ENCODE measurements around the gene TM4SF18. TPM values are rescaled to one million over a fixed set of nuclear protein-coding genes. Genes with fewer than 3 reads are reported as not detected.
A peak's percentile ranks its signal among the peaks of the same experiment; 100 is the strongest.

The TM4SF18 gene
- total RNA-seq, 1 experiment from 2014 or later: 0.34 TPM

GRCh38 chr3:149339931-149340309 is 6.5 kb upstream of the TM4SF18 start:
- ATAC-seq (peak; percentile 99), DNase-seq (ENCODE audit: low read depth, low spot score) (peak; percentile 93)
- Histone ChIP-seq H3K4me3 (replicated peaks in 1 of 2; ENCODE audit: low read depth in 1 of 2, low read length in 2 of 2) (peak overlapping the region; percentile 21 to 40), H3K27me3 (ENCODE audit: insufficient read depth, low read length) (no peaks in the 10 kb centered on the region), H3K9ac (ENCODE audit: low read length) (peak overlapping the region; percentile 52), H3K79me2 (ENCODE audit: insufficient read depth, low read length) (no peaks in the 10 kb centered on the region), H3K9me2 (ENCODE audit: insufficient read depth) (no peaks in the 10 kb centered on the region), H4K20me1 (ENCODE audit: insufficient read depth) (no peaks in the 10 kb centered on the region), H3K36me3 (ENCODE audit: control insufficient read depth in 1 of 2, insufficient read depth in 2 of 2, low read length in 2 of 2) (no peaks in the 10 kb centered on the region), H3K9me3 (ENCODE audit: control insufficient read depth in 1 of 2, insufficient read depth in 1 of 2, low read depth in 1 of 2, low read length in 2 of 2) (no peaks in the 10 kb centered on the region), H3K27ac (ENCODE audit: low read depth, low read length) (peak overlapping the region; percentile 70), H3K4me2 (ENCODE audit: low read length) (peak overlapping the region; percentile 74), H2AFZ (ENCODE audit: low read depth, low read length, poor library complexity, severe bottlenecking) (no peak overlapping the region), H3K4me1 (ENCODE audit: control insufficient read depth in 1 of 2, insufficient read depth in 2 of 2, low read length in 2 of 2) (peaks cover 13 to 54% of the 10 kb centered on the region in 2 experiments; a peak in 3 of 4 replicates)
- ChIA-PET RAD21 (ENCODE audit: low non-redundant PET in 1 of 2, low total read pairs in 2 of 2, uncharacterized antibody in 2 of 2, unreplicated experiment in 2 of 2) (no interaction called here), CTCF (no interaction called here), POLR2A (no interaction called here)
- BruUV-seq (replicated peaks): no TSS peak
- intact Hi-C loops (cut with micrococcal nuclease): no loop called here
- TF ChIP-seq YY1 (IDR thresholded peaks at IDR 0.05; ENCODE audit: extremely low read depth, insufficient replicate concordance, low read depth, low read length) (peak; percentile 60), CEBPB (IDR thresholded peaks at IDR 0.05; ENCODE audit: low read depth) (peak; percentile 72), ZNF274 (IDR thresholded peaks at IDR 0.05; ENCODE audit: low read depth, low read length) (no peak), POLR2AphosphoS5 (IDR thresholded peaks at IDR 0.05; ENCODE audit: low read depth, low read length) (peak; percentile 71; the same call in 1 of the 2 replicates), MAX (IDR thresholded peaks at IDR 0.05) (peak; percentile 64), POLR2A (IDR thresholded peaks at IDR 0.05; ENCODE audit: borderline replicate concordance, extremely low read depth, insufficient read depth, insufficient read length) (no peak), CTCF (IDR thresholded peaks at IDR 0.05 in 2 of 3, conservative IDR thresholded peaks at IDR 0.05 in 1 of 3; ENCODE audit: borderline replicate concordance in 1 of 3, insufficient read depth in 1 of 3, low read depth in 2 of 3, low read length in 2 of 3) (no peak), EZH2phosphoT487 (IDR thresholded peaks at IDR 0.05; ENCODE audit: borderline replicate concordance) (no peak), JUND (IDR thresholded peaks at IDR 0.05) (peak; percentile 98), EGR1 (IDR thresholded peaks at IDR 0.05; ENCODE audit: low read depth) (no peak), SIN3A (IDR thresholded peaks at IDR 0.05; ENCODE audit: low read depth) (peak; percentile 78; the same call in 1 of the 2 replicates), ATF3 (IDR thresholded peaks at IDR 0.05) (peak; percentile 28; the same call in 1 of the 2 replicates), REST (IDR thresholded peaks at IDR 0.05; ENCODE audit: low read depth) (no peak), EZH2 (IDR thresholded peaks at IDR 0.05) (no peak), ELF1 (IDR thresholded peaks at IDR 0.05; ENCODE audit: borderline replicate concordance, low read depth) (peak; percentile 45), SP1 (IDR thresholded peaks at IDR 0.05; ENCODE audit: low read depth) (peak; percentile 96), TCF7L2 (IDR thresholded peaks at IDR 0.05; ENCODE audit: borderline replicate concordance, extremely low read depth, insufficient read depth, insufficient read length) (peak; percentile 83), ZFX (IDR thresholded peaks at IDR 0.05) (no peak), FOSL1 (IDR thresholded peaks at IDR 0.05; ENCODE audit: low read depth) (peak; percentile 99), RAD21 (IDR thresholded peaks at IDR 0.05; ENCODE audit: low read depth) (peak; percentile 33; the same call in 1 of the 2 replicates), SRF (IDR thresholded peaks at IDR 0.05; ENCODE audit: low read depth) (peak; percentile 68), ZBTB33 (IDR thresholded peaks at IDR 0.05; ENCODE audit: extremely low read depth, insufficient replicate concordance, low read length) (peak; percentile 52)

Data from HCT116 (cell line).